Subcutaneous abdominal adipose tissue (tissue), 5 donors: Measurements from ENCODE around the gene TM4SF5.

Source experiments
- H3K27ac ChIP-seq: one replicate; pipeline ENCODE4 v1.7.0; 2013; ENCODE audit warnings: low read depth, mild to moderate bottlenecking, inconsistent platforms, low read length, moderate library complexity
- H3K27me3 ChIP-seq, 5 donors: one replicate each; pipeline ENCODE4 v1.7.0; 2013; ENCODE audit warnings: low read length in 5 of 5, inconsistent platforms in 1 of 5; ENCODE audit not compliant: control insufficient read depth in 5 of 5, insufficient read depth in 4 of 5
- H3K36me3 ChIP-seq, 5 donors: one replicate each; pipeline ENCODE4 v1.7.0; 2013; ENCODE audit warnings: low read length in 5 of 5; ENCODE audit not compliant: control insufficient read depth in 5 of 5, insufficient read depth in 5 of 5
- H3K4me1 ChIP-seq, 5 donors: one replicate each; pipeline ENCODE4 v1.7.0; 2013; ENCODE audit warnings: low read length in 5 of 5, mild to moderate bottlenecking in 3 of 5, moderate library complexity in 1 of 5; ENCODE audit not compliant: control insufficient read depth in 5 of 5, insufficient read depth in 5 of 5
- H3K4me3 ChIP-seq, 5 donors: one replicate each; pipeline ENCODE4 v1.7.0; 2013; ENCODE audit warnings: low read length in 5 of 5, low read depth in 1 of 5
- H3K9ac ChIP-seq, 5 donors: one replicate each; pipeline ENCODE4 v1.7.0; 2013; ENCODE audit warnings: low read length in 5 of 5, mild to moderate bottlenecking in 4 of 5, moderate library complexity in 3 of 5
- H3K9me3 ChIP-seq, 5 donors: one replicate each; pipeline ENCODE4 v1.7.0; 2013; ENCODE audit warnings: low read length in 5 of 5; ENCODE audit not compliant: control insufficient read depth in 5 of 5
- donor health status: healthy.
- donor health status: healthy.
- donor health status: healthy.
- donor health status: healthy.
- donor health status: healthy.

Gene TM4SF5

GRCh38 chr17:4806456-4806776, 34.7 kb downstream of the TM4SF5 start:
- Histone ChIP-seq H3K27ac (no peak overlapping the region), H3K36me3 (peaks cover 0 to 21% (median 14%) of the 10 kb centered on the region in 5 donors), H3K27me3 (no peaks in the 10 kb centered on the region), H3K4me3 (peak overlapping the region; percentile 59 to 78 (median 72)), H3K9ac (peak overlapping the region in 4 of 5 donors; percentile 64 to 70 (median 68)), H3K9me3 (no peaks in the 10 kb centered on the region), H3K4me1 (peaks cover 0 to 25% (median 18%) of the 10 kb centered on the region in 5 donors)

GRCh38 chr17:4806777-4807604, 35.3 kb downstream of the TM4SF5 start, which contains the start of gene PLD2:
PLD2 (plus strand) TSS chr17:4807152; CDS start chr17:4807773, 621 bp downstream.
- peak within 1 kb of the TSS; percentile 68 to 78 (median 72) for H3K4me3 ChIP-seq
- H3K4me1 ChIP-seq = peaks cover 0 to 25% (median 18%) of the 10 kb centered on the region in 5 donors
- H3K36me3 ChIP-seq = peaks cover 0 to 23% (median 16%) of the 10 kb centered on the region in 5 donors
- H3K9ac ChIP-seq = peak within 1 kb of the TSS in 4 of 5 donors; percentile 64 to 70 (median 68)
- H3K9me3 ChIP-seq = no peaks in the 10 kb centered on the region
- H3K27me3 ChIP-seq = no peaks in the 10 kb centered on the region
- no peak within 1 kb of the TSS for H3K27ac ChIP-seq

- Histone ChIP-seq H3K27ac (no peak overlapping the region), H3K36me3 (peaks cover 0 to 23% (median 16%) of the 10 kb centered on the region in 5 donors), H3K9ac (peak overlapping the region in 2 of 5 donors; percentile 59 to 62), H3K27me3 (no peaks in the 10 kb centered on the region), H3K4me1 (peaks cover 0 to 25% (median 18%) of the 10 kb centered on the region in 5 donors), H3K4me3 (peak overlapping the region; percentile 59 to 78 (median 71)), H3K9me3 (no peaks in the 10 kb centered on the region)
These were observed 36.1 kb downstream of the TM4SF5 start for GRCh38 chr17:4807605-4808377.

- no peak overlapping the region for H3K27ac ChIP-seq
These were observed 36.7 kb downstream of the TM4SF5 start for GRCh38 chr17:4808378-4808767.

GRCh38 chr17:4810696-4811290, 39.1 kb downstream of the TM4SF5 start:
- H3K27me3 ChIP-seq = no peaks in the 10 kb centered on the region
- no peak overlapping the region for H3K9ac ChIP-seq
- no peak overlapping the region for H3K4me3 ChIP-seq
- no peak overlapping the region for H3K27ac ChIP-seq
- no peaks in the 10 kb centered on the region for H3K9me3 ChIP-seq
- H3K36me3 ChIP-seq = peaks cover 0 to 40% (median 32%) of the 10 kb centered on the region in 5 donors
- H3K4me1 ChIP-seq = peaks cover 0 to 25% (median 18%) of the 10 kb centered on the region in 5 donors

More at GRCh38 chr17:4808378-4808767, 36.7 kb downstream of the TM4SF5 start:
- H3K27me3 ChIP-seq = no peaks in the 10 kb centered on the region
- H3K4me3 ChIP-seq = peak overlapping the region in 1 of 5 donors; percentile 78
- H3K4me1 ChIP-seq = peaks cover 0 to 25% (median 18%) of the 10 kb centered on the region in 5 donors
- peak overlapping the region in 1 of 5 donors; percentile 62 for H3K9ac ChIP-seq
- H3K36me3 ChIP-seq = peaks cover 0 to 23% (median 16%) of the 10 kb centered on the region in 5 donors
- no peaks in the 10 kb centered on the region for H3K9me3 ChIP-seq

GRCh38 chr17:4811471-4811870, 39.8 kb downstream of the TM4SF5 start:
- H3K9ac ChIP-seq = no peak overlapping the region
- H3K4me1 ChIP-seq = peaks cover 0 to 19% (median 12%) of the 10 kb centered on the region in 5 donors
- no peak overlapping the region for H3K27ac ChIP-seq
- no peaks in the 10 kb centered on the region for H3K27me3 ChIP-seq
- no peak overlapping the region for H3K4me3 ChIP-seq
- no peaks in the 10 kb centered on the region for H3K9me3 ChIP-seq
- peaks cover 0 to 46% (median 35%) of the 10 kb centered on the region in 5 donors for H3K36me3 ChIP-seq

GRCh38 chr17:4812690-4813089, 41.0 kb downstream of the TM4SF5 start:
- Histone ChIP-seq H3K4me1 (peaks cover 0 to 15% (median 9%) of the 10 kb centered on the region in 5 donors), H3K27ac (no peak overlapping the region), H3K36me3 (peaks cover 0 to 56% (median 42%) of the 10 kb centered on the region in 5 donors)

GRCh38 chr17:4815043-4815675, 43.5 kb downstream of the TM4SF5 start:
- no peaks in the 10 kb centered on the region for H3K9me3 ChIP-seq
- no peak overlapping the region for H3K27ac ChIP-seq
- H3K9ac ChIP-seq = peak overlapping the region in 1 of 5 donors; percentile 19
- H3K4me3 ChIP-seq = no peak overlapping the region
- H3K27me3 ChIP-seq = no peaks in the 10 kb centered on the region
- H3K36me3 ChIP-seq = peaks cover 0 to 63% (median 42%) of the 10 kb centered on the region in 5 donors
- H3K4me1 ChIP-seq = peaks cover 0 to 5% (median 0%) of the 10 kb centered on the region in 5 donors

More at GRCh38 chr17:4812690-4813089, 41.0 kb downstream of the TM4SF5 start:
- H3K27me3 ChIP-seq = no peaks in the 10 kb centered on the region
- no peak overlapping the region for H3K9ac ChIP-seq
- no peak overlapping the region for H3K4me3 ChIP-seq
- H3K9me3 ChIP-seq = no peaks in the 10 kb centered on the region

- Histone ChIP-seq H3K27ac (no peak overlapping the region), H3K9me3 (no peaks in the 10 kb centered on the region), H3K4me1 (no peaks in the 10 kb centered on the region), H3K36me3 (peaks cover 0 to 60% (median 43%) of the 10 kb centered on the region in 5 donors), H3K9ac (no peak overlapping the region), H3K27me3 (no peaks in the 10 kb centered on the region), H3K4me3 (no peak overlapping the region)
These were observed 45.1 kb downstream of the TM4SF5 start for GRCh38 chr17:4816826-4817225.
